Measurements from ENCODE around the gene NISCH.

DNA sequence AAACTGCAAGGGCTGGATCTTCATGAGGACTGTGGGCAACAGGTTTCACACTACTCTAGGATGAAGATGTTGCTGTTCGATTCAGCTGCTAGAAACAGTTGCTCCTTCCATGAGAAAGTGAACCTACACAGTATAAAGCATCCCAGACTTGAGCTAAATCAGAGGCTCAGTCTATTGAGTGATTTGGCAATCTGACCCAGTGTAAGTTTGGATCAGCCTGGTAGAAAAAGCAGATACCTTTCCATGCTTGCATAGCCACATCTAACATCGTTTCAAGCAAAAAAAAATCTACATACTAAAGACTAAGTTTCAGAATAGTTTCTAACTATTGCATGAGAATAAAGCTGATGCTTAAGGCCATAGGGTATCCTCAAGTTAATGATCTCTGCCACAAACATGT lies 85.6 kb downstream of the NISCH start:
- TF ChIP-seq JUN (IDR thresholded peaks at IDR 0.05; ENCODE audit: low read depth, low read length) (no peak), EP300 (IDR thresholded peaks at IDR 0.05; ENCODE audit: borderline replicate concordance in 1 of 2, low read depth in 2 of 2, low read length in 2 of 2) (no peak), POLR2AphosphoS5 (IDR thresholded peaks at IDR 0.05; ENCODE audit: low read depth, low read length) (no peak), YY1 (IDR thresholded peaks at IDR 0.05; ENCODE audit: low read depth, low read length) (no peak), POLR2A (IDR thresholded peaks at IDR 0.05; ENCODE audit: control extremely low read depth in 1 of 2, low read depth in 2 of 2, low read length in 2 of 2) (no peak), CTCF (IDR thresholded peaks at IDR 0.05; ENCODE audit: control extremely low read depth in 1 of 3, insufficient read depth in 1 of 3, low read depth in 1 of 3, low read length in 3 of 3) (no peak), SIN3A (conservative IDR thresholded peaks at IDR 0.05 in 1 of 2, IDR thresholded peaks at IDR 0.05 in 1 of 2; ENCODE audit: low read depth in 1 of 2, low read length in 2 of 2) (no peak), EZH2 (IDR thresholded peaks at IDR 0.05; ENCODE audit: low read depth, low read length, severe bottlenecking) (no peak), NANOG (IDR thresholded peaks at IDR 0.05; ENCODE audit: insufficient read depth, low read depth, low read length, poor library complexity, severe bottlenecking) (no peak), CHD2 (IDR thresholded peaks at IDR 0.05; ENCODE audit: low read length) (no peak)

Data from H1 (cell line).